Peyer's patch (tissue), 4 donors: ENCODE results near the gene CD101.

ENCODE experiments used
- POLR2A ChIP-seq, 2 donors: fragments of 450-650 bp; IDR thresholded peaks; one replicate each; pipeline ENCODE4 v1.5.1; 2017; ENCODE audit warnings: antibody characterized with exemption in 2 of 2, mild to moderate bottlenecking in 2 of 2, moderate library complexity in 2 of 2
- TF ChIP-seq, protein P1 (sequence below), 6 experiments: fragments of 450-650 bp in 4 of 6; fragments of 200-600 bp in 2 of 6; sonication (generic) in 1 of 6; IDR thresholded peaks; one replicate each; pipeline ENCODE4 v1.5.1; 2017 to 2019; ENCODE audit warnings: antibody characterized with exemption in 6 of 6, mild to moderate bottlenecking in 3 of 6, moderate library complexity in 1 of 6

DNA sequence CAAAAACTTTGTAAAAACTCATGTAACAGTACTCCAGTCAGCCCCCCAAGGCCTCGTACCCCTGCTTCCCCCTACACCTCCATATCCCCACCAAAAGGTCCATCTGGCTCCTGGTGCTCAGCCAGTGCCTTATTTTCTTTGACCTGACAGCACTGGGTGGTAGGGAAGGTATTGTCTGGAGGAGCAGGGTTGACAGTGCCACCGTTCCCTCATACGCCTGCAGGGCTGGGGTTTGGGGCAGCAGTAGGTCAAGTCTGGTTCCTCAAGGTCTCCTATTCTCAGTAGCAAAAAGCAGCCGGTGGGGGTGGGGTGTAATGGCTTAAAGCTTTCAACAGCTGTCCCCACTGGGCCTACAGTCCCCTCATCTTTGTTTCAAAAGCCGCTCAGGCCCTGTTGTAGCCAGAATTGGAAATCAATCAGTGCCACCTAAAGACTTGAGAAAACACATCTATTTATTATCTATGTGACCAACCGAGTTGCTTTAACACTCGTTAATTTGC is 33.3 kb downstream of the CD101 start:
- TF ChIP-seq POLR2A (IDR thresholded peaks at IDR 0.05): no peak
- TF ChIP-seq, protein P1, sequence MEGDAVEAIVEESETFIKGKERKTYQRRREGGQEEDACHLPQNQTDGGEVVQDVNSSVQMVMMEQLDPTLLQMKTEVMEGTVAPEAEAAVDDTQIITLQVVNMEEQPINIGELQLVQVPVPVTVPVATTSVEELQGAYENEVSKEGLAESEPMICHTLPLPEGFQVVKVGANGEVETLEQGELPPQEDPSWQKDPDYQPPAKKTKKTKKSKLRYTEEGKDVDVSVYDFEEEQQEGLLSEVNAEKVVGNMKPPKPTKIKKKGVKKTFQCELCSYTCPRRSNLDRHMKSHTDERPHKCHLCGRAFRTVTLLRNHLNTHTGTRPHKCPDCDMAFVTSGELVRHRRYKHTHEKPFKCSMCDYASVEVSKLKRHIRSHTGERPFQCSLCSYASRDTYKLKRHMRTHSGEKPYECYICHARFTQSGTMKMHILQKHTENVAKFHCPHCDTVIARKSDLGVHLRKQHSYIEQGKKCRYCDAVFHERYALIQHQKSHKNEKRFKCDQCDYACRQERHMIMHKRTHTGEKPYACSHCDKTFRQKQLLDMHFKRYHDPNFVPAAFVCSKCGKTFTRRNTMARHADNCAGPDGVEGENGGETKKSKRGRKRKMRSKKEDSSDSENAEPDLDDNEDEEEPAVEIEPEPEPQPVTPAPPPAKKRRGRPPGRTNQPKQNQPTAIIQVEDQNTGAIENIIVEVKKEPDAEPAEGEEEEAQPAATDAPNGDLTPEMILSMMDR (IDR thresholded peaks at IDR 0.05): no peak
